Measurements from ENCODE around the gene CADM1.

The CADM1 gene

DNA sequence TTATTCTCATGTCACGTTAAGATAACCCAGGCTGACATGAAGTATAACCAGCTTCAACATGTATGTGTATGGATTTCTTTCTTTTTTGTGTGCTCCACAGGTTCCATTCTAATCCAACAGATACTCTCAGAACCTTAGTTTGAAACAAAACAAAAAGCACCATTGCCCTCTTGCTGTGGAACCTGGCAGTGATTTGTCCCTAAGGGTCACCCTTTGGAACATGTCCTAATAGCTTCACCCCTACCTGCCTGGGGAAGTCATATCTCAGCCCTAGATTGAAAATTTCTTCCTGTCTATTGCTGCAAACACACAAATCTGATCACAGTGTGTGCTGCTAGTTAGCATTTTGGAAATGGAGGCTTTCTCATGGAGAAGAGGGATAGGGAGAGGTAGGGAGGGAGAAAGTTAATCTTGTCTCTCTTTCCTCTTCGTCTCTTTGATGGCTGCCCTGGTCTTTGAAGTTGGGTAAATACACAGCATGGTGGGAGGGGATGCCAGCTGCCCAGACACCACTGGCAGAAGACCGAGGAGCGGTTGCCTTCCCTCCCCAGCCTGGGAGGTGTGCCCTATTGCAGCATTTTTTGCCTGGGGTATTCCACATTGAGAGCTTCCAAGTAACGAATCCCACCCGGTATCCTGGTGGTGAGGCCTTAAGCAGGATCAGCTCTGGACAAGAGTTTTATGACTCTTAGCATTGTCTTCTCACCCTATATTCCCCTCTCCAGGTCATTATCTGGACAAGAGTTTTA lies 11.6 kb upstream of the CADM1 start:
- DNase-seq (ENCODE audit: low read depth in 4 of 4, low spot score in 1 of 4) = no peak

DNA sequence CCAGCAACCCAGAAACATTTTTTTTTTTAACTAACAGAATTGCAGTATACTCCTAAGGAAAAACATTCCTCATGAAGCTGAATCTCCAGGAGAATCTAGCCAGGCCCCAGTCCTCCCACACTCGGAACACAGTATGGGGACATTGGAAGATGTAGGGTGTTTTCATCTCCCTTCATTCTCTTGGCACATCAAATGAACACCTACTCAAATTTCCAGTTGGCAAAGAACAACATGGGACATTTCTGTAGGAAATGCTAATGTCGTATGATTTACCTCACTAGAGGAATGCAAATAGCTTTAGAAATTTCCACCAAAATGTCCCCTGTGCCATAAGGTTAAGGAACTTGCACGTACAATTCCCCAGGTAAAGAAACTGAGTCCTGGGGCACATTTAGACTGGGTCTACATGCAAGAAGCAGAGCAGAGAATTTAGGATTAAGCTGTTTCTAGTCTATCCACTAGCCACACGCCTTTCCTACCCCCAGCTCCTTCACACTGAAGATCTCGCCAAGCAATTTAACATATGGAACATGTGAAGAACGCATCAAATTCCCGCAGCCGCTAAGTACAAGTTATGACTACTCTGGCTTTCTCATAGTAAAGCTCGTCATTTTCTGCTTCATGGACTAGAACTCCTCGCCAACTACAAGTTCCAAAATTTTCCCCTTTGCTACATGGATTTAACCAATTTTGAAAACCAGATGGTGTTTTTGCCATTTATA lies 2.9 kb upstream of the CADM1 start:
- no peak for DNase-seq (ENCODE audit: low read depth in 4 of 4, low spot score in 1 of 4)

DNA sequence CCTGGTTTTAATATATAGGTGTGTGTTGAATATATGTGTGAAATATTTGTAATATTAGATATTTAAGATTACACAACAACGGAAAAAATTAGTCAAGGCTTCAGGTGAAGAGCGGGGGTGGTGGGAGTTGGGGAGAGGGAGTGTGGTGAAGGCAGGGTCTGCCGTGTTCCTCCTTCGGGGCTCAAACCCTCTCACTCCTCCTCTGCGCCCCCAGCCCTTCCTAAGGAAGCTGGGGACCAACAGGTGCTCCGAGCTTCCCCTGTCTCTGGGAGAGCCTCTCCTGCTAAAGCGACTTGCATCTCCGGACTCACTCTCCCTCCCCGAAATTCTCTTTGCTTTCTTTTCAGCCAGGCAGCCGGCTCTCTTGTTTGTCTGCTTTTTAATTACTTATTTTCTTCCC lies 960 bp upstream of the CADM1 start:
- DNase-seq (ENCODE audit: low read depth in 4 of 4, low spot score in 1 of 4) = no peak

DNA sequence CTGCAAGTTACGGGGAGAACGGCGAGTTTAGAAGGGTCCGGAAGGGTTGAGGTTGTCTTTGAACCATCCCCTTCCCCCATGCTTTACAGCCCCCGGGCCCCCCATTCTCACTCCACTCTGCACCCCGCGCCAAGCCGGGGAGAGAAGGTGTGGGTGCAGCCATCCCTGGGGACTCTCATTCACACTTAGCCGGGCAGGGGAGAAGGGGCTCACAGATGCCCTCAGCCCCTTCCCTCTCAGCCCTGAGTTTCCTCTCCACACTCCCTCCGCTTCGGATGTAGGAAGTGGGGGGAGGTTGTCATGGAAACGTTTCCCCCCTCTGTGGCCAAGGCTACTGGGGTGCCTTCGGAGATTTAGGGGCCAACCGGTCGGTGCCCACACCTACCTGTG lies 334 bp downstream of the CADM1 start:
- DNase-seq (ENCODE audit: low read depth in 4 of 4, low spot score in 1 of 4) = no peak

DNA sequence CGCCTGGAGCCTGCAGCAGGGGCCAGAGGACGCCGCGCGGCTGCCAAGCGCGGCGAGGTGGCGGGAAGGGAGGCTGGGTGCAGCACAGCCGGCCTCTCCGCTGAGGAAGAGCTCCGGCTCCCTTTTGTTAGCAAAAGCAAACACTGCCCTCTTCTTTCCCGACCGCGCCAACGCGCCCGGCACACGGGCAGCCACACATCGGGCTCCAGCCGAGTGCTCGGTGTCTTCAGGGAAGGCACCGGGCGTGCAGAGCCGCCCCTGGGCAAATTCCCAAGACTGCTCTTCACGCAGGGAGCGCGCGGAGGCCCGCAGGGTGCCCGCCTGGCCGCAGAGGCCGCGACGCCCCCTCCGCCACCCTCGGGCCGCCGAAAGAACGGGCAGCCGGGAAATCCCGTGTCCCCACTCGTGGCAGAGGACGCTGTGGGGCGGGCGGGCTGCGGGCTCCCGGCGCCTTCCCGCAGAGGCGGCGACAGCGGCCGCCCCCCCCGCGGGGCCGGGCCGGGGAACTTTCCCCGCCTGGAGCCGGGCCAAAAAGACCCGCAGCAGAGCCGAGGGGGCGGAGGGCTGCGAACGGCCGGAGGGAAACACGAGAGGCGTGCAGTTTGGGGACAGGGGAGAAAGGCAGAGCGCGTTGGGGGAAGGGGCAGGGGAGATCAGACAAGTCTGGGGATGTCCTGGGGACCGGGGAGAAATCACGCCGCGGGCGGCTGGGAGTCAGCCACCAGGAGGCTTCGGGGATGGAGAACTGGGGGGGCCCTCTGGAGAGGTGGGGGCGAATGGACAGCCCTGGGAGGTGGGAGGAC lies 931 bp downstream of the CADM1 start:
- no peak for DNase-seq (ENCODE audit: low read depth in 4 of 4, low spot score in 1 of 4)

GRCh38 chr11:115502636-115503082 lies 1.6 kb downstream of the CADM1 start:
- no peak for DNase-seq (ENCODE audit: low read depth in 4 of 4, low spot score in 1 of 4)

DNA sequence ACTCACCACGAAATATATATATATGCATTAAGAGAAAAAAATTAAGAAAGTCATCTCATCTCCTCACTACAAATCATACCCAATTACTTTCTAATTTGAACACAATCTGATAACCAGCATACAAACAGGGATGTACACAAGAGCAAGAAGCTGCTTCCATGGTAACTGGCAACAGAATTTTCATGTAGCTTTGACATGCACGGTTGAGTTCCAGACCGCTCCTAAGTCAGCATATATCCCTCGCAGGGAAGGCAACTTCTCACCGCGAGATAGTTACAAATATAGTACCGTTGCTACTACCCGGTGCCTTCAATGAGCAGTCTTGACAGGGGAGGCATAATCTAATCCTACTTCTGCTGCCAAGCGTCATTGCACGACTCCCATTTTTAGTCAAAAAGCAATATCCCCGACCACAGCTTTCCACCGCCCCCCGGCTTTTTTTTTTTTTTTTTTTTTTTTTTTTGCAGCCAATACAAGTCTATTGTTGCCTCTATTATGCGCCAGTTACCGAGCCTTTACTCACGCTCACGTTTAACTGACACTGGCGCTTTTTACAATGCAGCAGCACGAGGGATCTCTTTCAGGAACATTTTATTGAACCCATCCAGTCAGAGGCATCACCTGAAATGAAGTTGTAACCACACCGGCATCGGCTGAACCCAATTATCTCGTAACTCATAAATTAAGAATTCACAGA lies 2.2 kb downstream of the CADM1 start:
- DNase-seq (ENCODE audit: low read depth in 4 of 4, low spot score in 1 of 4) = no peak

- DNase-seq (ENCODE audit: low read depth in 4 of 4, low spot score in 1 of 4) = no peak
Measured at GRCh38 chr11:115501502-115501892, 2.7 kb downstream of the CADM1 start.

DNA sequence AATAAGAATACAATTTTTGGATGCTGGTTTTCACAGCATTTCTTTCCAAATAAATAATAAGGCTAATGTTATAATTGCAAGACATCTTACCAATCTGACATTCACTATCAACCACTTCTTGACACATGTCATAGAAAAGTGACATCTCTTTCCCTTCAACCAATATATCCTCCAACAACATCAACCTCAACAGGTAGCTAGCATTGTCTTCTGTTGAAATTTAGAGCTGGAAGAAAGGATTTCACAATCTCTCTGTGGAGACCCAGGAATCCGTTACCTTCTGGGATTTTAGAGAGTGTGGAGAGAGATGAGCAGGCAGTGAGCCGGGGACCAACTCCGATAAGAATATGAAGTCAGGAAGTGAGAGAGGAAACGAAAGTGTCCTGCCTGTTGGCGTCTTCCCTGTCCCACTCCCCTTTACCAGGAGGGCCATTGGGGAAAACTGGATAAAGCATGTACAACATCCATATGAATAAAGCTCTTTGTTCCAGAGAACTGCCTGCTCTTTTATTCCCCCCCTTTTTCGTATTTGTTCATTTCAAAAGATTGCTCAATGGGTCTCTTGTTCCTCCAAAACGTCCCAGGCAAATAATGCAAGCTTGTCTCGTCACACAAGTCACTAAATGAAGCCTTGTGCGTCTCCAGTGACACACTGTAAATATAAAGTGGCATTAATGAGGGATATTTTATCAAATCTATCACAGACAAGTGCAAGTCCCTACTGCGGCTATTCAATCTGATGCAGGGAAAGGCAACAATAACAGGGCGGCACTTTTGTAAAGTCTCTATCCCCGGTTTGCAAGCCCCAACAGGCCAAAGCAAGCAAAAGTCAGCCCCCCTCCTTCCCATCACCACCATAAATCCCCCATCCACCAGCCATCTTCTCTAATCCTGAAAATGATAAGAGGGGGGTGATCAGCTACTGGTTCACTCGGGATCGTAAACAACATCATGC lies 3.4 kb downstream of the CADM1 start:
- DNase-seq (ENCODE audit: low read depth in 4 of 4, low spot score in 1 of 4) = no peak

GRCh38 chr11:115499891-115500290 lies 4.3 kb downstream of the CADM1 start:
- no peak for DNase-seq (ENCODE audit: low read depth in 4 of 4, low spot score in 1 of 4)

GRCh38 chr11:115499241-115499799 lies 4.9 kb downstream of the CADM1 start:
- no peak for DNase-seq (ENCODE audit: low read depth in 4 of 4, low spot score in 1 of 4)

DNA sequence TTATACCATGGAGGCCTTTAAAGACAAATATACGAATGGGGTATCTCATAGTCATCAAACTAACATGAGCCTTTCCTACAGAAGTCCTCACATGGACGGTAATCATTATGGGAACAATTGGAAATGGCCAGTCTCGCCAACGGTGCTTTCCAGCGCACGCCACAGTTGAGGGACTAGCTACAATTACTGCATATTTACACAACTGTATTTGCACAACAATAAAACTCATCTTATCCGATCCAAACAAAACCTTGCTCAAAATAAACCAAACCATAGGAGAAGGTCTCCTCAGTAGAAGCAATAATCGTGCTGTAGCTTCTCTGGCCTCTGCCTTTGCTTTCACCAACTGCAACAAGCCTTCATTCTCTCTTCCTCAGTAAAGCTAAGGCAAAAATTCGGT lies 5.9 kb downstream of the CADM1 start:
- DNase-seq (ENCODE audit: low read depth in 4 of 4, low spot score in 1 of 4) = no peak

GRCh38 chr11:115497303-115497702 lies 6.9 kb downstream of the CADM1 start:
- DNase-seq (ENCODE audit: low read depth in 4 of 4, low spot score in 1 of 4) = no peak

DNA sequence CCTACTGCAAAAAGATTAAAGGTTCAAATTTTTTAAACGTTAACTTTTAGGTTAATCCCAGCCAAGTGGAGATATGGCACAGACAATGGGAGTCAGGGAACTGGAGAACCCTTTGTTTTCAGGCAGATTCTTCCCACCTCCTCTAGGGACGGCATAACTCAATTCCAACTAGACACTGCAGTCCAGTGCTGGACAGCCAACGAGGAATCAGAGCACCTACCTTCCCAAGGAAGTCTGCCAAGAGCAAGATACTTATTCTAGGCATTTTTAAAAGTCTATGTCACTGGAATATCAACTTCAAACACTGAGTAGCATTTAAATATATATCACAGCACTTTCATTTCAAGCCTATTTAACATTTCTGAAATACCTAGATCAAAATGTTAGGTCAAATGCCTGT lies 7.3 kb downstream of the CADM1 start:
- no peak for DNase-seq (ENCODE audit: low read depth in 4 of 4, low spot score in 1 of 4)

- no peak for DNase-seq (ENCODE audit: low read depth in 4 of 4, low spot score in 1 of 4)
Measured at GRCh38 chr11:115493905-115494304, 10.3 kb downstream of the CADM1 start.

GRCh38 chr11:115493488-115493887 lies 10.7 kb downstream of the CADM1 start:
- DNase-seq (ENCODE audit: low read depth in 4 of 4, low spot score in 1 of 4) = no peak

DNA sequence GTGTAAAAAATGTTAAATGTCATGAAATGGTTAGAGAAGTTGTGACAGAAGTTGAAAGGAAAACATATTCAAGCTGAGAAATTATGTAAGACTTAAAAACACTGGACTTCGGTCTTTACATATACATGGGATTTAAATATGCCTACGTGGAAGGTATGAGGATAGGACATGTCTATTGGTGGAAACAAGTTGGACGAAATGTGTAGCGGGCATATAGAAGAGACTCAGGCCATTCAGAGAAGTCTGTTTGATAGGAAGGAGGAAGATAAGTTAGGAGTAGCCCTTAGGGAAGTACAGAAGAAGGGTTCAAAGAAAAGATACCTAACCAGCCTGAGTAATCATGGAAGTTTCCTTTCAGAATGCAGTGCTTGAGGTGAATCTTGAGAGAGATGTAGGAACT lies 14.7 kb downstream of the CADM1 start:
- DNase-seq (ENCODE audit: low read depth in 4 of 4, low spot score in 1 of 4) = no peak

DNA sequence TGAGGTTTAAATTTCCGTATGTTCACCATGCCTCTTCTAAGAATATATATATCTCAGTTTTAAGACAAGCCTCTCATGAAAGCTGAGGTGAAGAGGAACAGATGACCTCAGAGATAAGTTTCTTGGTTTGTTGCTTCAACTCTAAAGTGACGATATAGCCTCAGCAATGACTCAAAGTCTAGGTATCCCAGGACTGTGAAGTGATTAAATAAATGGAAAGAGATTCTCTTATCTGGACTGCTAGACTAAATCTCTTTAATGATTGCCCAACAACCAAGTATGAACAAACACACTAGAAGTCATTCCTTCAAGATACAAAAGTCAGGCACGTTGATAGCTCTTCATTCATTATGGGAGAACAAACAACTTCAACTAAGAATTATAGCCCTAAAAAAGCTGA lies 15.3 kb downstream of the CADM1 start:
- DNase-seq (ENCODE audit: low read depth in 4 of 4, low spot score in 1 of 4) = no peak

DNA sequence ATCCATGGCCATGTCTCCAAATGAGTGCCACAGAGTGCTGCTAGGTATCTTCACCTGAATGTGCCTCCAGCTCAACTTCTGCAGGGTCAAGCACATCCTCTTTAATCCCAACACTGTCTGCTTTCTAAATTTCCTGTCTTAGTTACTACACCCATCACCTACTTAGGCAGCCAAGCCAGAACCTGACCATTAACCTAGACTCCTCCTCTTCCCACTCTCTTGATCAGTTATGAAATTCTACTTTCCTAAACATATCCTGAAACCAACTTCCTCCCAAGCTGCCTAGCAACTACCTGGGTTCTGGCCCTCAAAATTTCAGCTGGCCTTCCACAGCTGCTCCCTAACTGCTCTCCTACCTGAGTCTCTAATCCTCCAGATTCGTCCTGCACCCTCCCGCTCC lies 22.7 kb downstream of the CADM1 start:
- DNase-seq (ENCODE audit: low read depth in 4 of 4, low spot score in 1 of 4) = no peak

GRCh38 chr11:115480611-115481010 lies 23.6 kb downstream of the CADM1 start:
- no peak for DNase-seq (ENCODE audit: low read depth in 4 of 4, low spot score in 1 of 4)

All from stimulated activated CD4-positive, alpha-beta T cell treated with anti-CD3 and anti-CD28 coated beads, Interleukin-1b, Interleukin-23, amount 100 ng/mL, for 24 hours (primary cell).